Measurements from ENCODE around the gene ARMC7. TPM values are rescaled to one million over a fixed set of nuclear protein-coding genes. Genes with fewer than 3 reads are reported as not detected.

Gene ARMC7
- polyA plus RNA-seq, 1 donor from 2014 or later = 3.7 TPM

- Histone ChIP-seq H3K27me3 (ENCODE audit: insufficient read depth, low read depth, low read length) (no peaks in the 10 kb centered on the region), H3K4me3 (ENCODE audit: low read length) (no peak overlapping the region), H3K9ac (ENCODE audit: low read length) (no peak overlapping the region), H3K9me2 (ENCODE audit: insufficient read depth, low read length) (no peaks in the 10 kb centered on the region), H3K4me2 (ENCODE audit: low read length) (no peak overlapping the region), H3K79me2 (replicated peaks; ENCODE audit: insufficient read depth, low read length) (no peaks in the 10 kb centered on the region), H3F3A (ENCODE audit: insufficient read depth, low read length, poor library complexity, severe bottlenecking) (no peaks in the 10 kb centered on the region), H2AFZ (ENCODE audit: low read depth, low read length) (no peak overlapping the region), H4K20me1 (ENCODE audit: insufficient read depth) (no peaks in the 10 kb centered on the region), H3K36me3 (ENCODE audit: insufficient read depth, low read length) (no peaks in the 10 kb centered on the region), H3K9me3 (ENCODE audit: low read length) (no peaks in the 10 kb centered on the region), H3K27ac (ENCODE audit: low read length) (no peak overlapping the region)
- no peak for TF ChIP-seq POLR2AphosphoS5 (IDR thresholded peaks at IDR 0.05)
- no peak for TF ChIP-seq EP300 (conservative IDR thresholded peaks at IDR 0.05; ENCODE audit: poor library complexity, severe bottlenecking)
- no peak for TF ChIP-seq EZH2 (IDR thresholded peaks at IDR 0.05; ENCODE audit: borderline replicate concordance, insufficient read depth, low read length, poor library complexity, severe bottlenecking)
- TF ChIP-seq REST (IDR thresholded peaks at IDR 0.05; ENCODE audit: borderline replicate concordance) = no peak
- TF ChIP-seq TAF1 (IDR thresholded peaks at IDR 0.05; ENCODE audit: low read depth) = no peak
- TF ChIP-seq SMC3 (conservative IDR thresholded peaks at IDR 0.05; ENCODE audit: poor library complexity) = no peak
- TF ChIP-seq MXI1 (conservative IDR thresholded peaks at IDR 0.05; ENCODE audit: poor library complexity, severe bottlenecking) = no peak
- no peak for TF ChIP-seq RAD21 (conservative IDR thresholded peaks at IDR 0.05)
- TF ChIP-seq, protein P1, sequence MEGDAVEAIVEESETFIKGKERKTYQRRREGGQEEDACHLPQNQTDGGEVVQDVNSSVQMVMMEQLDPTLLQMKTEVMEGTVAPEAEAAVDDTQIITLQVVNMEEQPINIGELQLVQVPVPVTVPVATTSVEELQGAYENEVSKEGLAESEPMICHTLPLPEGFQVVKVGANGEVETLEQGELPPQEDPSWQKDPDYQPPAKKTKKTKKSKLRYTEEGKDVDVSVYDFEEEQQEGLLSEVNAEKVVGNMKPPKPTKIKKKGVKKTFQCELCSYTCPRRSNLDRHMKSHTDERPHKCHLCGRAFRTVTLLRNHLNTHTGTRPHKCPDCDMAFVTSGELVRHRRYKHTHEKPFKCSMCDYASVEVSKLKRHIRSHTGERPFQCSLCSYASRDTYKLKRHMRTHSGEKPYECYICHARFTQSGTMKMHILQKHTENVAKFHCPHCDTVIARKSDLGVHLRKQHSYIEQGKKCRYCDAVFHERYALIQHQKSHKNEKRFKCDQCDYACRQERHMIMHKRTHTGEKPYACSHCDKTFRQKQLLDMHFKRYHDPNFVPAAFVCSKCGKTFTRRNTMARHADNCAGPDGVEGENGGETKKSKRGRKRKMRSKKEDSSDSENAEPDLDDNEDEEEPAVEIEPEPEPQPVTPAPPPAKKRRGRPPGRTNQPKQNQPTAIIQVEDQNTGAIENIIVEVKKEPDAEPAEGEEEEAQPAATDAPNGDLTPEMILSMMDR (IDR thresholded peaks at IDR 0.05; ENCODE audit: poor library complexity, severe bottlenecking) = no peak
Observed at GRCh38 chr17:75064867-75065561, 44.8 kb upstream of the ARMC7 start.

DNA sequence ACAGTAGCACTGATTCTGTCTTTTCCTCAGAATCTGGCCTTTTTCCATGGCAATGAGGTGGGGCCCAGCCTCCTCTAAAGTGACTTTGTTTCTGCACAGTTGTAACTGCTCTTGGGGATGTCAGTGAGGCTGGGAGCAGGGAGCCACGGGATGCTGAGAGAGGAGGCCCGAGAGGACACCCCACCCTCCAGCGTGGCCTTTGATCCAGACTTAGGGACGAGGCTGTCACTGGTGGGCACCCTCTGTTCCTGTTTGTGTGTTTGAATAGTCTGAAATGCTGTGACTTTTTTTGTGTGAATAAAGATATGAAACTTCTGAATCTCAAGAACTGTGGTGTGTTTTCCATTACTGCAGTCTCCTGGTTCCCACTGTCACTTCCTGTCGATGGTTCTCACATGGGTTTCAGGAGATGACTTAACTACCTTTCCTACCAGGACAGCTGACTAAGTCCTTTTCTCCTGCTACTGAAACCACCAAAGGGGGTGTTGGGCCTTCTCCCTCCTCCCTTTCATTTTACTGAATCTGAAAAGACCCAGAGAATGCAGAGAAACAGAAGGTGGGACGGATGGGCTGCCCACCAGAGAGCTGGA lies 44.1 kb upstream of the ARMC7 start:
- Histone ChIP-seq H3K27ac (ENCODE audit: low read length) (no peak overlapping the region), H3K9me2 (ENCODE audit: insufficient read depth, low read length) (no peaks in the 10 kb centered on the region), H3K36me3 (ENCODE audit: insufficient read depth, low read length) (no peaks in the 10 kb centered on the region), H2AFZ (ENCODE audit: low read depth, low read length) (no peak overlapping the region), H3K9ac (ENCODE audit: low read length) (no peak overlapping the region), H4K20me1 (ENCODE audit: insufficient read depth) (no peaks in the 10 kb centered on the region), H3K79me2 (replicated peaks; ENCODE audit: insufficient read depth, low read length) (no peaks in the 10 kb centered on the region), H3K4me3 (ENCODE audit: low read length) (no peak overlapping the region), H3K27me3 (ENCODE audit: insufficient read depth, low read depth, low read length) (no peaks in the 10 kb centered on the region), H3K4me2 (ENCODE audit: low read length) (no peak overlapping the region), H3F3A (ENCODE audit: insufficient read depth, low read length, poor library complexity, severe bottlenecking) (no peaks in the 10 kb centered on the region), H3K9me3 (ENCODE audit: low read length) (no peaks in the 10 kb centered on the region)
- no peak for TF ChIP-seq TAF1 (IDR thresholded peaks at IDR 0.05; ENCODE audit: low read depth)
- no peak for TF ChIP-seq EZH2 (IDR thresholded peaks at IDR 0.05; ENCODE audit: borderline replicate concordance, insufficient read depth, low read length, poor library complexity, severe bottlenecking)
- no peak for TF ChIP-seq SMC3 (conservative IDR thresholded peaks at IDR 0.05; ENCODE audit: poor library complexity)
- TF ChIP-seq RAD21 (conservative IDR thresholded peaks at IDR 0.05) = no peak
- TF ChIP-seq MXI1 (conservative IDR thresholded peaks at IDR 0.05; ENCODE audit: poor library complexity, severe bottlenecking) = no peak
- TF ChIP-seq POLR2AphosphoS5 (IDR thresholded peaks at IDR 0.05) = no peak
- TF ChIP-seq EP300 (conservative IDR thresholded peaks at IDR 0.05; ENCODE audit: poor library complexity, severe bottlenecking) = no peak
- TF ChIP-seq REST (IDR thresholded peaks at IDR 0.05; ENCODE audit: borderline replicate concordance) = no peak
- TF ChIP-seq, protein P1 (IDR thresholded peaks at IDR 0.05; ENCODE audit: poor library complexity, severe bottlenecking) = no peak

All from neural cell (in vitro differentiated cells).